Smooth muscle cell (in vitro differentiated cells): Measurements from ENCODE around the gene SCMH1. TPM values are rescaled to one million over a fixed set of nuclear protein-coding genes. Genes with fewer than 3 reads are reported as not detected.

ENCODE experiments used
- DNase-seq: peaks from one replicate; lab custom pipeline; 2025; ENCODE audit not compliant: unreplicated experiment; lab: John Stamatoyannopoulos, UW
- H2AFZ ChIP-seq: fragments of 200-600 bp; sonication (generic); 2 replicates; pipeline ENCODE4 v1.6.0; 2016; ENCODE audit warnings: antibody characterized with exemption, low read depth, mild to moderate bottlenecking
- H3F3A ChIP-seq: fragments of 200-600 bp; sonication (generic); 2 replicates; pipeline ENCODE4 v1.6.0; 2017; ENCODE audit warnings: antibody characterized with exemption, low read depth
- H3K27ac ChIP-seq: fragments of 200-600 bp; sonication (generic); 2 replicates; pipeline ENCODE4 v1.5.1; 2016; ENCODE audit warnings: low read depth, mild to moderate bottlenecking
- H3K27me3 ChIP-seq: fragments of 200-600 bp; sonication (generic); 2 replicates; pipeline ENCODE4 v1.6.1; 2016; ENCODE audit warnings: low read depth, mild to moderate bottlenecking
- H3K36me3 ChIP-seq: fragments of 200-600 bp; sonication (generic); 2 replicates; pipeline ENCODE4 v1.5.1; 2016; ENCODE audit warnings: low read depth
- H3K4me1 ChIP-seq: fragments of 200-600 bp; sonication (generic); 2 replicates; pipeline ENCODE4 v1.5.1; 2016; ENCODE audit warnings: low read depth
- H3K4me2 ChIP-seq: fragments of 200-600 bp; sonication (generic); 2 replicates; pipeline ENCODE4 v1.6.0; 2016; ENCODE audit warnings: mild to moderate bottlenecking
- H3K4me3 ChIP-seq: fragments of 200-600 bp; sonication (generic); 2 replicates; pipeline ENCODE4 v1.5.1; 2016; ENCODE audit warnings: mild to moderate bottlenecking
- H3K79me2 ChIP-seq: fragments of 200-600 bp; sonication (generic); 2 replicates; pipeline ENCODE4 v1.6.0; 2016; ENCODE audit warnings: low read depth, mild to moderate bottlenecking
- H3K9ac ChIP-seq: fragments of 200-600 bp; sonication (generic); 2 replicates; pipeline ENCODE4 v1.6.0; 2016; ENCODE audit warnings: low read depth
- H3K9me3 ChIP-seq: fragments of 200-600 bp; sonication (generic); replicated peaks from 2 replicates; pipeline ENCODE4 v1.5.1; 2016; ENCODE audit warnings: low read depth
- H4K20me1 ChIP-seq: fragments of 200-600 bp; sonication (generic); 2 replicates; pipeline ENCODE4 v1.6.0; 2016; ENCODE audit warnings: low read depth
- WGBS: methylation state at CpG from one replicate; pipeline ENCODE4 v1.1.7; 2016; ENCODE audit warnings: low lambda C conversion rate; 5-methylcytosine and 5-hydroxymethylcytosine counted together
- polyA plus RNA-seq: library from polyadenylated mRNA; unstranded; fragments of >200 nt; fragmentation: Nextera tagmentation; extraction: Ambion mirVana; gene quantifications from 2 replicates; pipeline ENCODE4 v1.2.1, GENCODE V29; 2016
- total RNA-seq: library from RNA; depleted of rRNA; stranded (reverse); fragments of >200 nt; gene quantifications from 2 replicates; pipeline ENCODE4 v1.2.3, GENCODE V29; 2014
- TF ChIP-seq, protein P1 (sequence below): fragments of 200-600 bp; sonication (generic); IDR thresholded peaks from 2 replicates; pipeline ENCODE4 v1.5.1; 2017; ENCODE audit warnings: borderline replicate concordance, mild to moderate bottlenecking, antibody characterized with exemption; ENCODE audit not compliant: insufficient read depth, poor library complexity, severe bottlenecking

The SCMH1 gene
- total and polyA plus RNA-seq, 2 experiments from 2014 or later, result 24.0 to 46.4 TPM

DNA sequence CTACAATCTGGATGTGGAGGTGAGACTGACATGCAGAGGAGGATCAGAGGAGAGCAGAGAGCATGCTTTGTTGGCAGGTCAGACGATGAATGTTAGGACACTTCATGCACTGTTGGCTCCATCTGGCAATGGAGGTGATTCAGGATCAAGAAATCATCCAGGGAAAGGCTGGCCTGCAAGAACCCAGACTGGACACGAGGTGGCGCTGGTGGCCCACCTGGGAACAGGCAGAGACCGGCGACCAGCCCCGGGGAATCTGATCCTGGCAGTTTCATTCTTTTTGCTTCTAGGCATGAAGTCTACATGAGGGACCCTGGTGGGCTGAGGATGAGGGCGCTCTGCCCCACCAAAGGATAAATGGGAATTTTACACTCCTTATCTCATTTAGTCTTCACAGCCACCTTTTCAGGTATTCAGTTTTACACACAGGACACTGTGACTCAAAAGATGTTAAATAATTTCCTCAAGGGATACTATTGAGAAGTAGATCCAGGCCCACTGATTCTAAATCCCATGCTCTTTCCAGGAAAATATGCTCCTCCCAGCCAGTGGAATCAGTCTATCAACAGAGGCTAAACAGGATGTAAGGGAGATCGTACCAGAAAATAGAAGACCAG lies 26.2 kb upstream of the SCMH1 start:
- Histone ChIP-seq H3K79me2 (no peaks in the 10 kb centered on the region), H2AFZ (peak overlapping the region; percentile 58), H3K36me3 (no peaks in the 10 kb centered on the region), H3K27ac (no peak overlapping the region), H3K4me3 (no peak overlapping the region), H3K4me2 (peak overlapping the region; percentile 68), H4K20me1 (no peaks in the 10 kb centered on the region), H3K9ac (no peak overlapping the region), H3K4me1 (no peaks in the 10 kb centered on the region), H3K27me3 (no peaks in the 10 kb centered on the region), H3K9me3 (no peaks in the 10 kb centered on the region), H3F3A (no peaks in the 10 kb centered on the region)
- peak; percentile 50 for DNase-seq
- WGBS, result 11% methylated on average over 8 of the region's 8 CpGs
- TF ChIP-seq, protein P1, sequence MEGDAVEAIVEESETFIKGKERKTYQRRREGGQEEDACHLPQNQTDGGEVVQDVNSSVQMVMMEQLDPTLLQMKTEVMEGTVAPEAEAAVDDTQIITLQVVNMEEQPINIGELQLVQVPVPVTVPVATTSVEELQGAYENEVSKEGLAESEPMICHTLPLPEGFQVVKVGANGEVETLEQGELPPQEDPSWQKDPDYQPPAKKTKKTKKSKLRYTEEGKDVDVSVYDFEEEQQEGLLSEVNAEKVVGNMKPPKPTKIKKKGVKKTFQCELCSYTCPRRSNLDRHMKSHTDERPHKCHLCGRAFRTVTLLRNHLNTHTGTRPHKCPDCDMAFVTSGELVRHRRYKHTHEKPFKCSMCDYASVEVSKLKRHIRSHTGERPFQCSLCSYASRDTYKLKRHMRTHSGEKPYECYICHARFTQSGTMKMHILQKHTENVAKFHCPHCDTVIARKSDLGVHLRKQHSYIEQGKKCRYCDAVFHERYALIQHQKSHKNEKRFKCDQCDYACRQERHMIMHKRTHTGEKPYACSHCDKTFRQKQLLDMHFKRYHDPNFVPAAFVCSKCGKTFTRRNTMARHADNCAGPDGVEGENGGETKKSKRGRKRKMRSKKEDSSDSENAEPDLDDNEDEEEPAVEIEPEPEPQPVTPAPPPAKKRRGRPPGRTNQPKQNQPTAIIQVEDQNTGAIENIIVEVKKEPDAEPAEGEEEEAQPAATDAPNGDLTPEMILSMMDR, result peak; percentile 98

DNA sequence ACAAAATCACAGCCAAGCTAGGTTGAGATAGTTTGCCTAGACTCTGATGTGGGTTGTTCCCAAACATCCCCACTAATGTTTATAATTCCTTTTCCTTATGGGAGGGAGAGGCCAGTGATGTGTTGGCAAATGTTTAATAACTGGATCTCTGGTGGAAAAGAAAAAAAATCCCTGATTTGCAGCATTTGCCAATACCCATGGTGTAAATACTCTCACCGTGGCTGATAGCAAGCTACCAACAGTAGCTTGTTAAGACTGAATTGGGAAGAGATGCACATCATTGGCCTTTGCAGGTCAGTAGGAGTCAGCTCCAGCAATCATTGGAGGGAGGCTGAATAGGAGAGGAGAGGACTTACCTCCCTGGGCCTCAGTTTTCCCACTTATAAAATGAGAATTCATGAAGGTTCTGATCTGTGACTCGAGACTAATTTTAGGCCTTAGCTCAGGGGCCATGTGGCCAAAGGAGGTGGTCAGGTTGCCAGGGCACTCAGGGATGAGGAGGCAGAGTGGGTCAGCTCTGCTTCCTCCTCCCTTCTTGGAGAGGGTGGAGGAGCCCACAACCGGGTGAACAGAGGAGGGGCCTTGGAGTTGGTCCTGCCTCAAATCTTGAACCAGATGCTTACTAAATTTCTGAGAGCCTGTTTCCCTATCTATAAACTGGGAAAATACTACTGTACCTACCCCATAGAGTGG lies 20.0 kb upstream of the SCMH1 start:
- 86% methylated on average over 3 of the region's 3 CpGs for WGBS
- no peaks in the 10 kb centered on the region for H3K36me3 ChIP-seq
- DNase-seq, result no peak
- TF ChIP-seq, protein P1, result no peak
- H3F3A ChIP-seq, result no peaks in the 10 kb centered on the region
- no peaks in the 10 kb centered on the region for H3K4me1 ChIP-seq
- no peak overlapping the region for H3K27ac ChIP-seq
- no peaks in the 10 kb centered on the region for H3K9me3 ChIP-seq
- H4K20me1 ChIP-seq, result no peaks in the 10 kb centered on the region
- H3K27me3 ChIP-seq, result no peaks in the 10 kb centered on the region
- no peak overlapping the region for H3K9ac ChIP-seq
- no peak overlapping the region for H2AFZ ChIP-seq
- H3K4me2 ChIP-seq, result no peak overlapping the region
- H3K4me3 ChIP-seq, result no peak overlapping the region
- no peaks in the 10 kb centered on the region for H3K79me2 ChIP-seq

DNA sequence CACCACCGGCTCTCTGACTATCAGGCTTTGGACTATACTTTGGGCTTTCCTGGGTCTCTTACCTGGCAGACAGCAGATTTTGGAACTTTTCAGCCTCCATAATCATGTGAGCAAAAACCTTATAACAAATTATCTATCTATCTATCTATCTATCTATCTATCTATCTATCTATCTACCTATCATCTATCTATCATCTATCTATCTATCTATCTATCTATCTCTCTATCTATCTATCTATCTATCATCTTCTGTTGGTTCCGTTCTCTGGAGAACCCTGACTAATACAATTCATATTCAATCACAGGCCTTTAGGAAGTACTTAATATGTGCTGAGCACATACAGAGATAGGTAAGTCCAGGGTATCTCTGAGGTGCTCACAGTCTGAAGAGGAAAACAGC lies 18.7 kb upstream of the SCMH1 start:
- Histone ChIP-seq H3K36me3 (no peaks in the 10 kb centered on the region), H3K4me3 (no peak overlapping the region), H3K27me3 (no peaks in the 10 kb centered on the region), H4K20me1 (no peaks in the 10 kb centered on the region), H3K9me3 (no peaks in the 10 kb centered on the region), H3K9ac (no peak overlapping the region), H3F3A (no peaks in the 10 kb centered on the region), H3K4me1 (peaks cover 4% of the 10 kb centered on the region), H3K27ac (no peak overlapping the region), H3K4me2 (no peak overlapping the region), H2AFZ (no peak overlapping the region), H3K79me2 (no peaks in the 10 kb centered on the region)
- TF ChIP-seq, protein P1, result no peak
- no peak for DNase-seq
- 96% methylated on average over 2 of the region's 2 CpGs for WGBS

DNA sequence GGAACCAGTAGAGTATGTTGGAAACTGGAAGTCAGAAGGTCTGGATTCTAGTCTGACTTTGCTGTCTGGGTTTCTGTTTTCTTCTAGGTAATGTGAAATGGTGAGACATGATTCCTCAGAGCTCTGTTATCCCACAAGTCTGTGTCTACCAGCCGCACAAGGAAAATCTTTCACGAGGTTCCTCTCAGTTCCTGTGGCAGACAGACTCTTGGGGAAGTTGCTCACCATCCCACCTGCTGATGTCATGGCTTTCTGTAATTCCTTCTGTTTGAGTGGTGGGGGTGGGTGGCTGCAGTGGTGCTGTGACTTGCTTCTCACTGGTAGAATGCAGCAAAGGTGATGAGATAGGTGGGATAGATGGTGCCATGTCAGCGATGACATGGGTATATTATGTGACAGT lies 17.1 kb upstream of the SCMH1 start:
- H3K27ac ChIP-seq, result peak overlapping the region; percentile 23
- peaks cover 4% of the 10 kb centered on the region for H3K4me1 ChIP-seq
- TF ChIP-seq, protein P1, result no peak
- no peaks in the 10 kb centered on the region for H4K20me1 ChIP-seq
- no peaks in the 10 kb centered on the region for H3K9me3 ChIP-seq
- WGBS, result 62% methylated on average over 3 of the region's 3 CpGs
- no peak overlapping the region for H2AFZ ChIP-seq
- DNase-seq, result no peak
- H3K79me2 ChIP-seq, result no peaks in the 10 kb centered on the region
- H3K4me3 ChIP-seq, result no peak overlapping the region
- no peak overlapping the region for H3K9ac ChIP-seq
- no peak overlapping the region for H3K4me2 ChIP-seq
- H3K36me3 ChIP-seq, result no peaks in the 10 kb centered on the region
- H3F3A ChIP-seq, result no peaks in the 10 kb centered on the region
- no peaks in the 10 kb centered on the region for H3K27me3 ChIP-seq
